GM13976 (cell line): Measurements from ENCODE around the gene ARHGAP18.

Experiments
- DNase-seq: peaks from one replicate; pipeline ENCODE4 v3.0.0; 2012; ENCODE audit warnings: low spot score
- in situ Hi-C: fragments of 300-500 bp; cut with MboI; formaldehyde crosslinking; loops from one replicate; pipeline ENCODE4 v1.12.0; 2022; ENCODE audit warnings: low sequenced_read_pairs, mixed read lengths, inconsistent platforms; ENCODE audit not compliant: unreplicated experiment
- TF ChIP-seq, protein P1 (sequence below): IDR thresholded peaks from 2 replicates; pipeline ENCODE4 v1.5.1; 2012; ENCODE audit warnings: borderline replicate concordance, mild to moderate bottlenecking; ENCODE audit not compliant: insufficient read depth; ENCODE audit errors: extremely low read depth, missing control alignments, control extremely low read depth

Gene ARHGAP18

DNA sequence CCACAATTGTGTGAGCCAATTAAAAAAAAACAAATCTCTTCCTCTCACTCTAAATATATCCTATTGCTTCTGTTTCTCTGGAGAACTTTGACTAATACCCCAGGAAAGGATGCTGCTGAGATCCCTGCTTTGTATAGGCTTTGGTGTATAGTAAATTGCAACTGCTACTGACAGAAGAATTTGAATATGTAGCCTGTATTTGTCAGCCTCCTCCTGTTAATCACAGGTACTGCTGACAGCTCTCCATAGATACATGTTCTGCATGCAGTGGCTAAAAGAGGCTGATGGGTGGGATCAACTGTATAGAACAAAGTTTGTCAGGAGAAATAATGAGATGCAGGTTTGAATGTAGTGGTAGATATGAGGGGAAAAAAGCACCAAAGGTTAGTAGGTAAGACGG, 95.0 kb downstream of the ARHGAP18 start:
- DNase-seq: no peak
- in situ Hi-C loops: loop anchor here (25.0 kb wide), 1 partner anchor 397 kb away; the partner anchor contains the start of gene L3MBTL3
- TF ChIP-seq, protein P1, sequence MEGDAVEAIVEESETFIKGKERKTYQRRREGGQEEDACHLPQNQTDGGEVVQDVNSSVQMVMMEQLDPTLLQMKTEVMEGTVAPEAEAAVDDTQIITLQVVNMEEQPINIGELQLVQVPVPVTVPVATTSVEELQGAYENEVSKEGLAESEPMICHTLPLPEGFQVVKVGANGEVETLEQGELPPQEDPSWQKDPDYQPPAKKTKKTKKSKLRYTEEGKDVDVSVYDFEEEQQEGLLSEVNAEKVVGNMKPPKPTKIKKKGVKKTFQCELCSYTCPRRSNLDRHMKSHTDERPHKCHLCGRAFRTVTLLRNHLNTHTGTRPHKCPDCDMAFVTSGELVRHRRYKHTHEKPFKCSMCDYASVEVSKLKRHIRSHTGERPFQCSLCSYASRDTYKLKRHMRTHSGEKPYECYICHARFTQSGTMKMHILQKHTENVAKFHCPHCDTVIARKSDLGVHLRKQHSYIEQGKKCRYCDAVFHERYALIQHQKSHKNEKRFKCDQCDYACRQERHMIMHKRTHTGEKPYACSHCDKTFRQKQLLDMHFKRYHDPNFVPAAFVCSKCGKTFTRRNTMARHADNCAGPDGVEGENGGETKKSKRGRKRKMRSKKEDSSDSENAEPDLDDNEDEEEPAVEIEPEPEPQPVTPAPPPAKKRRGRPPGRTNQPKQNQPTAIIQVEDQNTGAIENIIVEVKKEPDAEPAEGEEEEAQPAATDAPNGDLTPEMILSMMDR: no peak

DNA sequence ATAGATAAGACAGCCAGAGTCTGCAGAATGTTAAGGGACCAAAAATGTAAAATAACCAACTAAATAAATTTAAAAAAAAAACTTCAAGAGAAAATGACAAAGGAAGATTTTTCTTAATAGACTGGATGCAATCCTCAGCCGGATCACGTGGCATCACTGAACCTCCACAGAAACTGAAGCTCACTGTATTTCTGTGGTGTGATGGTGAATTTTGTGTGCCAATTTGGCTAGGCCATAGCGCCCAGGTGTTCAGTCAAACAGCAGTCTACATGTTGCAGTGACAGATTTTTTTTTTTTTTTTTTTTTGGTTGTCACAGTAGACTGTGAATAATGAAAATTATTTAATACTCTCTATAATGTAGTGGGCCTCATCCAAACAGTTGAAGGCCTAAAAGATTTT, 95.5 kb downstream of the ARHGAP18 start:
- in situ Hi-C loops: loop anchor here (25.0 kb wide), 1 partner anchor 398 kb away; the partner anchor contains the start of gene L3MBTL3
- no peak for DNase-seq
- TF ChIP-seq, protein P1: no peak

DNA sequence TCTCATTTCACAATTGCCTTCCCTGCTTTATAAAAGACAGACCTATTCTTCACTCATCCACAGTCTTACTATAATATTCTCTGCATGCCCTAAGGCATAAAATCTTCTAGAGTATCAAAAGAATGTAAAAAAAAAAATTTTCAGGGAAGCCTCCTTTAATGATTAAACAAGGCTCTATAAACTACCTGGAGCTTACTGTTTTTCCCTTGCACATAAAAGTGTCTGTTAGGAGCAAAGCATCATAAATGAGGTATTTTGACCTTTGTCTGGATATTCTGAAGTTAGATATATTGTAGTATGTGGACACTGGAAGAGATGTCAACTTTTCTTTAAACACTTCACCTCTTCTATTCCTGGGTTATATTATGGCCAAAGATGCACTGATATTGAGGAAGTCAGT, 97.5 kb downstream of the ARHGAP18 start:
- TF ChIP-seq, protein P1: no peak
- in situ Hi-C loops: loop anchor here (25.0 kb wide), 1 partner anchor 400 kb away; the partner anchor contains the start of gene L3MBTL3

DNA sequence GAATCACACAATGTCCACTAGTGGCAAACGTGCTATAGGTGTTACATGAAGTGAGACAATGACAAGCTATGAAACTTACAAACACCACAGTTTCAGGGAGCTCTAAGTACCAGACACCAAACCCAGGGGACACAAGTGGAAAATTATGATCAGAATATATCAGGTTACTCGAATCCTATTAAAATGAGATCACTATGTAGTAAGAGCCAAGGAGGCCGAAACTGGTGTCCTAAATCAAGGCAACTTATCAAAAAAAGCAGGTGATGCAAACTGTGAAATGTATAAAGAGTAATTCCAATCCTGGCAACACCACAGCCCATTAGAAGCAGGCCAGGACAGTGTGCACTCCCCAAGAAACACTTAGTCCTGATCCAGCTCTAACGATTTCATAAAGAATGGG, 100.3 kb downstream of the ARHGAP18 start:
- TF ChIP-seq, protein P1: no peak
- in situ Hi-C loops: loop anchor here (25.0 kb wide), 1 partner anchor 403 kb away; the partner anchor contains the start of gene L3MBTL3

More for the DNA sequence above, 97.5 kb downstream of the ARHGAP18 start:
- no peak for DNase-seq

DNA sequence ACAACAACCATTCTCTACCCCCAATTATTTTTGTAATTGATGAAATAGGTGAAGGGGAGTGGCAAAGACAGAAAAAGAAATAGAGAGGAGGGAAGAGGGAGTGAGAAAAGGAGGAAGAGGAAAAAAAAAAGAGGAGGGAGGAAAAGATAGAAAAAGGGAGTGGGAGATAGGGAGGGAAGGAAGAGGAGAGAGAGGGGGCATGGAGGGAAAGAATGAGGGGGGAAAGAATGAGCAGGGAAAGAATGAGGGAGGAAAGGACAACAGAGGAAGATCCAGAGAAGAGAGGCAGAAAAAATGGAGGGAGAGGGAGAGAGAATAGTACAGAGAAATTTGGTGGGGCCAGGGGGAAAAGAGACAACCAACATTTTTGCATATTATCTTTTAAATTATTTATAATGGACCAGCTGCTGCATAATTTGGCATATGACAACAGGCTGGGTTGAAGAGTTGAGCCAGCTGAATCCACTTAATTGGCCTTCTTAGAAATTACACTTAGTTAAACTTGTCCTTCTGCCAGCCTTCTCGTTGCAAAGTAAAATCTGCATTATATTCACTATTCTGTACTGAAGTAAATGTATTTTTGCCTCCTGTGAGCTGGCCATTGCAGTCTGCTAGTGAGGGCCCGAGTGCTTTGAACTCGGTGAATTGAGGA, 101.0 kb downstream of the ARHGAP18 start:
- in situ Hi-C loops: loop anchor here (25.0 kb wide), 1 partner anchor 403 kb away; the partner anchor contains the start of gene L3MBTL3
- TF ChIP-seq, protein P1: no peak
- no peak for DNase-seq

More for the DNA sequence above, 100.3 kb downstream of the ARHGAP18 start:
- DNase-seq: no peak

DNA sequence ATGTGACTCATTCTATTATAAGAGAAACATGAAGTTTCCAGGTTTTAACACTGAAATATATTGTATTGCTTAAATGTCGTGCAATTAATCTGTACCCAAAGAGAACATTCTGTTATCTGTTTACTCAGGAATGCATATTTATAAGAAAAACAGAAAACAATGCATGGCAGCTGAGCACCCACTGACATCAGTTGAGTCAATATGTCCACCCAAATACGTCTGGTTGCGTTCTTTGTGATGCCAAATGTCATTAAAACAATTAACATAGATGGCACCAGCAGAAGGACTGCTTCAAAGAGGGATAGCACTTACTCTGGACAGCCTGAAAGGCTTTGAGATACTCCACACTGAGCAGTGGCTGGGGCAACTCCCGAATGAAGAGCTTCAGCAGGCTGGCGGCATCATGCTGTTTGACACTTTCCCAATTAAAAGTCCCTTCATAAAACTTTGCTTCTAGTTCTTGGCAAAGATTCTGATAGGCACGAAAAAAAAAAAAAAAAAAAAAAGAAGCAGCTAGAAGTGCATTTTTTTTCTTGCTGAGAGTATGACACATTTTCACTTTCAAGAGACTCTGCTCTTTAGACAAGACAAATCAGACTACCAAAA, 102.3 kb downstream of the ARHGAP18 start:
- TF ChIP-seq, protein P1: no peak
- in situ Hi-C loops: loop anchor here (25.0 kb wide), 1 partner anchor 405 kb away; the partner anchor contains the start of gene L3MBTL3
- no peak for DNase-seq
